Nephron (organoid): ENCODE measurements around the gene ACE2.

ENCODE experiments used
- H3K27ac Mint-ChIP-seq, 3 experiments: 2 replicates each; pipeline ENCODE4 v1.8.0; 2020; ENCODE audit warnings: mixed read lengths in 3 of 3, mild to moderate bottlenecking in 2 of 3, moderate library complexity in 1 of 3
- H3K27me3 Mint-ChIP-seq: 2 replicates; pipeline ENCODE4 v1.8.0; 2021; ENCODE audit warnings: low read depth, mild to moderate bottlenecking, moderate library complexity, mixed read lengths
- H3K36me3 Mint-ChIP-seq: 2 replicates; pipeline ENCODE4 v1.8.0; 2020; ENCODE audit warnings: low read depth, mixed read lengths
- H3K4me1 Mint-ChIP-seq: 2 replicates; pipeline ENCODE4 v1.8.0; 2020; ENCODE audit warnings: mixed read lengths
- H3K4me3 Mint-ChIP-seq, 3 experiments: 2 replicates each; pipeline ENCODE4 v1.8.0; 2020; ENCODE audit warnings: mild to moderate bottlenecking in 3 of 3, mixed read lengths in 3 of 3, moderate library complexity in 2 of 3
- H3K9me3 Mint-ChIP-seq: 2 replicates; pipeline ENCODE4 v1.8.0; 2020; ENCODE audit warnings: mixed read lengths
- CTCF ChIP-seq, 3 experiments: fragments of 200-600 bp; sonication (generic); IDR thresholded peaks; one replicate each; pipeline ENCODE4 v1.5.0; 2021; ENCODE audit warnings: antibody characterized with exemption in 3 of 3; ENCODE audit not compliant: unreplicated experiment in 3 of 3

The ACE2 gene

GRCh38 chrX:15547356-15547755, 53.4 kb downstream of the ACE2 start:
- Mint-ChIP-seq H3K4me1 (no peaks in the 10 kb centered on the region), H3K9me3 (peaks cover 7% of the 10 kb centered on the region), H3K36me3 (no peaks in the 10 kb centered on the region), H3K27me3 (no peaks in the 10 kb centered on the region), H3K27ac (no peak overlapping the region), H3K4me3 (no peak overlapping the region)
- TF ChIP-seq CTCF (IDR thresholded peaks at IDR 0.05; ENCODE audit: unreplicated experiment in 3 of 3), result no peak

- no peaks in the 10 kb centered on the region for H3K36me3 Mint-ChIP-seq
These were observed 54.0 kb downstream of the ACE2 start for GRCh38 chrX:15546745-15547144.

GRCh38 chrX:15530318-15530717, 70.4 kb downstream of the ACE2 start:
- TF ChIP-seq CTCF (IDR thresholded peaks at IDR 0.05; ENCODE audit: unreplicated experiment in 3 of 3), result no peak
- peaks cover 7% of the 10 kb centered on the region for H3K4me1 Mint-ChIP-seq
- no peak overlapping the region for H3K4me3 Mint-ChIP-seq
- no peaks in the 10 kb centered on the region for H3K36me3 Mint-ChIP-seq
- no peak overlapping the region for H3K27ac Mint-ChIP-seq
- H3K9me3 Mint-ChIP-seq, result no peaks in the 10 kb centered on the region
- no peaks in the 10 kb centered on the region for H3K27me3 Mint-ChIP-seq

More at GRCh38 chrX:15546745-15547144, 54.0 kb downstream of the ACE2 start:
- TF ChIP-seq CTCF (IDR thresholded peaks at IDR 0.05; ENCODE audit: unreplicated experiment in 3 of 3), result no peak
- peaks cover 7% of the 10 kb centered on the region for H3K9me3 Mint-ChIP-seq
- H3K4me1 Mint-ChIP-seq, result no peaks in the 10 kb centered on the region
- no peak overlapping the region for H3K4me3 Mint-ChIP-seq
- H3K27ac Mint-ChIP-seq, result no peak overlapping the region
- no peaks in the 10 kb centered on the region for H3K27me3 Mint-ChIP-seq

GRCh38 chrX:15529165-15529564, 71.6 kb downstream of the ACE2 start:
- Mint-ChIP-seq H3K27ac (no peak overlapping the region), H3K27me3 (no peaks in the 10 kb centered on the region), H3K4me1 (peaks cover 15% of the 10 kb centered on the region), H3K9me3 (no peaks in the 10 kb centered on the region), H3K4me3 (no peak overlapping the region), H3K36me3 (no peaks in the 10 kb centered on the region)
- TF ChIP-seq CTCF (IDR thresholded peaks at IDR 0.05; ENCODE audit: unreplicated experiment in 3 of 3), result no peak

GRCh38 chrX:15525664-15526416, 74.9 kb downstream of the ACE2 start:
- Mint-ChIP-seq H3K27me3 (no peaks in the 10 kb centered on the region), H3K27ac (no peak overlapping the region)
- TF ChIP-seq CTCF (IDR thresholded peaks at IDR 0.05; ENCODE audit: unreplicated experiment in 3 of 3), result no peak

GRCh38 chrX:15524417-15524816, 76.3 kb downstream of the ACE2 start:
- H3K36me3 Mint-ChIP-seq, result no peaks in the 10 kb centered on the region
- no peak overlapping the region for H3K4me3 Mint-ChIP-seq
- peak overlapping the region; percentile 9 to 66 (median 55) for H3K27ac Mint-ChIP-seq
- peaks cover 3% of the 10 kb centered on the region for H3K27me3 Mint-ChIP-seq
- no peak for TF ChIP-seq CTCF (IDR thresholded peaks at IDR 0.05; ENCODE audit: unreplicated experiment in 3 of 3)
- peaks cover 3% of the 10 kb centered on the region for H3K9me3 Mint-ChIP-seq
- H3K4me1 Mint-ChIP-seq, result peaks cover 16% of the 10 kb centered on the region

More at GRCh38 chrX:15525664-15526416, 74.9 kb downstream of the ACE2 start:
- Mint-ChIP-seq H3K4me3 (no peak overlapping the region), H3K36me3 (no peaks in the 10 kb centered on the region), H3K4me1 (peaks cover 16% of the 10 kb centered on the region), H3K9me3 (peaks cover 3% of the 10 kb centered on the region)
